BJ (cell line): Measurements from ENCODE around the gene TMEM107. TPM values are rescaled to one million over a fixed set of nuclear protein-coding genes. Genes with fewer than 3 reads are reported as not detected.

Source experiments
- CTCF ChIA-PET: fragments of 350-600 bp; formaldehyde crosslinking; extraction: SDS; loops from one replicate; lab custom pipeline; 2021; ENCODE audit warnings: antibody characterized with exemption, inconsistent platforms; lab: Yijun Ruan, JAX
- POLR2A ChIA-PET: fragments of 300-600 bp; sonication (Branson Sonifier 250); formaldehyde crosslinking; extraction: SDS; loops from one replicate; lab custom pipeline; 2021; ENCODE audit warnings: antibody characterized with exemption; lab: Charles Lee
- DNase-seq: peaks from one replicate; pipeline ENCODE4 v3.0.0-alpha.2; 2011; ENCODE audit warnings: low read depth
- H3K27me3 ChIP-seq: 2 replicates; pipeline ENCODE4 v1.6.0; 2011; ENCODE audit warnings: low read length; ENCODE audit not compliant: control insufficient read depth, insufficient read depth
- H3K36me3 ChIP-seq: 2 replicates; pipeline ENCODE4 v1.5.1; 2011; ENCODE audit warnings: low read length; ENCODE audit not compliant: control insufficient read depth, insufficient read depth
- H3K4me3 ChIP-seq: 2 replicates; pipeline ENCODE4 v1.5.1; 2011; ENCODE audit warnings: low read depth, mild to moderate bottlenecking, control low read depth, low read length
- polyA plus RNA-seq: library from polyadenylated mRNA; depleted of rRNA; stranded (reverse); fragments of >200 nt; gene quantifications from 2 replicates; pipeline ENCODE4 v1.2.3, GENCODE V29; 2011
- TF ChIP-seq, protein P1 (sequence below): IDR thresholded peaks from 2 replicates; pipeline ENCODE4 v1.5.1; 2011; ENCODE audit warnings: low read depth, mild to moderate bottlenecking, control low read depth, inconsistent platforms, low read length, moderate library complexity; ENCODE audit not compliant: insufficient read depth

Gene TMEM107
- polyA plus RNA-seq, 1 experiment = 14.5 TPM

DNA sequence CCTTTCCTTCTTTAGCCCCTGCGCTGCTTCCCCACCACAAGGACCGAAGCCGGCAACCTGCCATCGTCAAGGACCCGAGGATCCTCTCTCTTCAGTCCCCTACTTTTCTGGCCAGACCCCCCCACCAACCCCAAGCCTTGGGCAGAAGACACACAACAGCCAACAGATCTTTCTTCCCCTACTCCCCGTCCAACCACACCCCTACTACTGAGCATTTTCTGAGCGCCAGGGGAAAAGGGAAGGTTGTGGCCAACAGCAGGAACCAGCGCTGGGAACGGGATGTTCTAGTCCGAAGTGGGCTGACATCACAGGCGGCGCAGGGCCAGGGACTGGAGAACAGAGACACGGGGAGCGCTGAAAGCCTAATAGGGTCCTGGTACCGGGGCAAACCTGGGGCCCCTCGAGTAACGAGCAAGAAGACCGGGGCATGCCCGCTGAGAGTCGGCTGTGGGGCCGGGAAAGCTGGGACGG lies 24.5 kb downstream of the TMEM107 start:
- POLR2A ChIA-PET = interaction anchor here (1.0 kb wide), 1 partner anchor 21 kb away, joined by 4 read pairs; no protein-coding TSS in a partner anchor
- CTCF ChIA-PET = interaction anchor here (0.5 to 1.3 kb wide), 5 partner anchors 14 to 301 kb away, joined by 3 to 6 read pairs (median 5); partner anchors contain the start of gene CTC1
- DNase-seq = no peak

GRCh38 chr17:8151120-8151640 lies 25.0 kb downstream of the TMEM107 start:
- TF ChIP-seq, protein P1, sequence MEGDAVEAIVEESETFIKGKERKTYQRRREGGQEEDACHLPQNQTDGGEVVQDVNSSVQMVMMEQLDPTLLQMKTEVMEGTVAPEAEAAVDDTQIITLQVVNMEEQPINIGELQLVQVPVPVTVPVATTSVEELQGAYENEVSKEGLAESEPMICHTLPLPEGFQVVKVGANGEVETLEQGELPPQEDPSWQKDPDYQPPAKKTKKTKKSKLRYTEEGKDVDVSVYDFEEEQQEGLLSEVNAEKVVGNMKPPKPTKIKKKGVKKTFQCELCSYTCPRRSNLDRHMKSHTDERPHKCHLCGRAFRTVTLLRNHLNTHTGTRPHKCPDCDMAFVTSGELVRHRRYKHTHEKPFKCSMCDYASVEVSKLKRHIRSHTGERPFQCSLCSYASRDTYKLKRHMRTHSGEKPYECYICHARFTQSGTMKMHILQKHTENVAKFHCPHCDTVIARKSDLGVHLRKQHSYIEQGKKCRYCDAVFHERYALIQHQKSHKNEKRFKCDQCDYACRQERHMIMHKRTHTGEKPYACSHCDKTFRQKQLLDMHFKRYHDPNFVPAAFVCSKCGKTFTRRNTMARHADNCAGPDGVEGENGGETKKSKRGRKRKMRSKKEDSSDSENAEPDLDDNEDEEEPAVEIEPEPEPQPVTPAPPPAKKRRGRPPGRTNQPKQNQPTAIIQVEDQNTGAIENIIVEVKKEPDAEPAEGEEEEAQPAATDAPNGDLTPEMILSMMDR = no peak
- Histone ChIP-seq H3K36me3 (peaks cover 33% of the 10 kb centered on the region), H3K27me3 (no peaks in the 10 kb centered on the region), H3K4me3 (peak overlapping the region; percentile 63)
- DNase-seq = no peak
- POLR2A ChIA-PET = interaction anchor here (1.0 kb wide), 1 partner anchor 22 kb away, joined by 4 read pairs; no protein-coding TSS in a partner anchor
- CTCF ChIA-PET = interaction anchor here (0.8 to 1.6 kb wide), 4 partner anchors 9 to 97 kb away, joined by 3 to 6 read pairs (median 5); partner anchors contain the start of gene CTC1

More for the DNA sequence above, 24.5 kb downstream of the TMEM107 start:
- TF ChIP-seq, protein P1 = no peak
- H3K36me3 ChIP-seq = peaks cover 28% of the 10 kb centered on the region
- H3K4me3 ChIP-seq = peak overlapping the region; percentile 63
- no peaks in the 10 kb centered on the region for H3K27me3 ChIP-seq

DNA sequence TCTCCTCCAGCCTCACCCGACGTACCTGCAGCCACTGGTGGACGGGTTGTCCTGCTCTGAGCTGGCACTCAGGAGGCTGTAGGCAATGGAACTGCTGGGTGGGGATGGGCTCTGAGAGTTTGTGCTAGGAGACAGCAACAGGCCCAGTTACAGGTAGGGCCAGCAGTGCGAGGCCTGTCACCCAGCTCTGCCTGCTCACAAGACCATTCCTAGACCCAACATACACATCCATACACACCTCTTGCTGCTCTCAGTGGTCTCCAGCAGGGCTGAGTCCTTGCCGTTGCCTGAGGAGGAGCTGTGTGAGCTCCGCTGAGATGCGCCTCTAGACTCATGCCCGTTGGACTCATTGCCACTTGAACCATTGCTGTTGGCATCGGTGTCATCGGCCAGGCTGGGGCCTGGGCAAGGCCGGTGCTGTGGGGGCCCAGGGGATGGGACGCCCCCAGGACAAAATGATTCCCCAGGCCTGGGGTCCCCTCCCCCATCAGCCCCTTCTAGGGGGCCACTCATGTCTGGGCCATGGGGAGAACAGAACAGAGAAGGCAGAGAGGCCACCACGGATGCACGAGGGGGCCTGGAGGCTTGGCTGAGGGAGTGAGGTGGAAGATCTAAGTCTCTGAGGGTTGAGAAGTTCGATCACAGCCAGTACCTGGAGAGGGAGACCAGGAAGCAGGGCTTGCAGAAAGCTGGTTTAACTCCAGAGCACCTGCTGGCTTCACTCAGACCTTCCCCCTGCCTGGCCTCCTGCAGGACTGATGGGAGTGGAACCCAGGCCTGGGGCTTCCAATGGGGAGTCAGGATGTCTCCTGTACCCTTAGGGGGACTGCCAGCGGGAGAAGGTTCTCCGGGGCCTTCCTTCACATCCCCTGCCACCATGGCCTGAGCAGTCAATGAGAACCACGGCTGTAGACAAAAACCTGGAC lies 25.7 kb downstream of the TMEM107 start:
- TF ChIP-seq, protein P1 = no peak
- no peak for DNase-seq
- POLR2A ChIA-PET = interaction anchor here (1.0 kb wide), 1 partner anchor 23 kb away, joined by 4 read pairs; no protein-coding TSS in a partner anchor
- CTCF ChIA-PET = interaction anchor here (0.8 to 1.6 kb wide), 4 partner anchors 10 to 97 kb away, joined by 3 to 6 read pairs (median 5); partner anchors contain the start of gene CTC1
- Histone ChIP-seq H3K27me3 (no peaks in the 10 kb centered on the region), H3K36me3 (peaks cover 39% of the 10 kb centered on the region), H3K4me3 (peak overlapping the region; percentile 63)

- H3K27me3 ChIP-seq = no peaks in the 10 kb centered on the region
- no peak overlapping the region for H3K4me3 ChIP-seq
- CTCF ChIA-PET = interaction anchor here (1.6 kb wide), 1 partner anchor 9 kb away, joined by 5 read pairs; no protein-coding TSS in a partner anchor
- TF ChIP-seq, protein P1 = no peak
- H3K36me3 ChIP-seq = peaks cover 43% of the 10 kb centered on the region
- POLR2A ChIA-PET = no interaction called here
- no peak for DNase-seq
These were observed 26.6 kb downstream of the TMEM107 start for GRCh38 chr17:8149419-8150193.
